Ishikawa (cell line): ENCODE data around the gene HIF1A.

ENCODE experiments used
- EP300 ChIP-seq: IDR thresholded peaks from 2 replicates; pipeline ENCODE4 v1.6.1; 2012; ENCODE audit warnings: borderline replicate concordance
- NFIC ChIP-seq: IDR thresholded peaks from 2 replicates; pipeline ENCODE4 v1.6.1; 2012
- RAD21 ChIP-seq: IDR thresholded peaks from 2 replicates; pipeline ENCODE4 v1.6.1; 2012; ENCODE audit warnings: low read depth
- REST ChIP-seq: IDR thresholded peaks from 2 replicates; pipeline ENCODE4 v1.6.1; 2012; ENCODE audit warnings: low read depth, mild to moderate bottlenecking
- TAF1 ChIP-seq: IDR thresholded peaks from 2 replicates; pipeline ENCODE4 v1.6.1; 2012; ENCODE audit warnings: low read depth, mild to moderate bottlenecking
- TCF12 ChIP-seq: IDR thresholded peaks from 2 replicates; pipeline ENCODE4 v1.6.1; 2012; ENCODE audit warnings: low read depth
- TF ChIP-seq, protein P1 (sequence below): IDR thresholded peaks from 2 replicates; pipeline ENCODE4 v1.6.1; 2012

DNA sequence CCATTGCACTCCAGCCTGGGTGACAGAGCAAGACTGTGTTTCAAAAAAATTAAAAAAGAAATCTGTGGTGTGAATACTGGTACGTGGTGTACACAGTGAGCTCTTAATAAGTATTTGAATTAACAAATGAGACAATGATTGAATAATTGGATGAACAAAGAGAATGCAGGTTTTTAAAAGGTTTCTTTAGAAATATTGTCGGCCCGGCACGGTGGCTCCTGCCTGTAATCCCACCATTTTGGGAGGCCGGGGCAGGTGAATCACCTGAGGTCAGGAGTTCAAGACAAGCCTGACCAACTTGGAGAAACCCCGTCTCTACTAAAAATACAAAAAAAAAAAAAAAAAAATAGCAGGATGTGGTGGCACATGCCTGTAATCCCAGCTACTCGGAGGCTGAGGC, 6.6 kb downstream of the HIF1A start:
- no peak for TF ChIP-seq RAD21
- no peak for TF ChIP-seq EP300
- TF ChIP-seq TCF12 = no peak
- no peak for TF ChIP-seq REST
- no peak for TF ChIP-seq NFIC
- TF ChIP-seq, protein P1, sequence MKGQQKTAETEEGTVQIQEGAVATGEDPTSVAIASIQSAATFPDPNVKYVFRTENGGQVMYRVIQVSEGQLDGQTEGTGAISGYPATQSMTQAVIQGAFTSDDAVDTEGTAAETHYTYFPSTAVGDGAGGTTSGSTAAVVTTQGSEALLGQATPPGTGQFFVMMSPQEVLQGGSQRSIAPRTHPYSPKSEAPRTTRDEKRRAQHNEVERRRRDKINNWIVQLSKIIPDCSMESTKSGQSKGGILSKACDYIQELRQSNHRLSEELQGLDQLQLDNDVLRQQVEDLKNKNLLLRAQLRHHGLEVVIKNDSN = no peak
- no peak for TF ChIP-seq TAF1
